Measurements from ENCODE around the gene PRICKLE3.

DNA sequence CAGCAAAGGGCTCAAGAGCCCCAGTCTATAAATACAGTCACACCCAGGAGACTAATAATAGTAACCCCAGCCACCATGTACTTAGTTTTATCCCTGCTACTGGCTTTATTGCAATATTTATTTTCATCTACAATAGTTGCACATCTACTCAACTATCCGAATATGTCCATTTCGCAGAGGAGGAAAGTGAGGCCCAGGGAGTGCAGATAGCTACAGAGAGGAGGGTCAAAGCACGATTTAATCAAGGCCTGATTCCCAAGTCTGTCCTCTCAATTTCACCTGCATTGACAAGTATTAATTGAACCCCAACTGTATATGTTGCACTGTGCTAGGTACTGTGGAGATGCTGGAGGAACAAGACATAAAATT is 18.4 kb downstream of the PRICKLE3 start:
- TF ChIP-seq, protein P1, sequence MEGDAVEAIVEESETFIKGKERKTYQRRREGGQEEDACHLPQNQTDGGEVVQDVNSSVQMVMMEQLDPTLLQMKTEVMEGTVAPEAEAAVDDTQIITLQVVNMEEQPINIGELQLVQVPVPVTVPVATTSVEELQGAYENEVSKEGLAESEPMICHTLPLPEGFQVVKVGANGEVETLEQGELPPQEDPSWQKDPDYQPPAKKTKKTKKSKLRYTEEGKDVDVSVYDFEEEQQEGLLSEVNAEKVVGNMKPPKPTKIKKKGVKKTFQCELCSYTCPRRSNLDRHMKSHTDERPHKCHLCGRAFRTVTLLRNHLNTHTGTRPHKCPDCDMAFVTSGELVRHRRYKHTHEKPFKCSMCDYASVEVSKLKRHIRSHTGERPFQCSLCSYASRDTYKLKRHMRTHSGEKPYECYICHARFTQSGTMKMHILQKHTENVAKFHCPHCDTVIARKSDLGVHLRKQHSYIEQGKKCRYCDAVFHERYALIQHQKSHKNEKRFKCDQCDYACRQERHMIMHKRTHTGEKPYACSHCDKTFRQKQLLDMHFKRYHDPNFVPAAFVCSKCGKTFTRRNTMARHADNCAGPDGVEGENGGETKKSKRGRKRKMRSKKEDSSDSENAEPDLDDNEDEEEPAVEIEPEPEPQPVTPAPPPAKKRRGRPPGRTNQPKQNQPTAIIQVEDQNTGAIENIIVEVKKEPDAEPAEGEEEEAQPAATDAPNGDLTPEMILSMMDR (IDR thresholded peaks at IDR 0.05; ENCODE audit: insufficient read depth, low read depth, low read length) = no peak
- no peak for TF ChIP-seq EZH2 (IDR thresholded peaks at IDR 0.05; ENCODE audit: insufficient read depth, low read length)
